Astrocyte of the cerebellum (primary cell): ENCODE results near the gene EMID1.
A peak's percentile ranks its signal among the peaks of the same experiment; 100 is the strongest.

ENCODE experiments used
- DNase-seq: peaks from one replicate; pipeline ENCODE4 v3.0.0-alpha.2; 2011; ENCODE audit warnings: low read depth
- H3K4me3 ChIP-seq: 2 replicates; pipeline ENCODE4 v1.5.1; 2011; ENCODE audit warnings: mild to moderate bottlenecking, low read depth, low read length, moderate library complexity
- CTCF ChIP-seq: IDR thresholded peaks from 2 replicates; pipeline ENCODE4 v1.5.1; 2012; ENCODE audit warnings: low read length, low read depth, moderate library complexity, mild to moderate bottlenecking; ENCODE audit errors: missing control alignments
- in situ Hi-C: cut with HindIII; loops from 2 replicates; pipeline ENCODE4 v1.10.0; 2017; ENCODE audit warnings: low sequenced_read_pairs

EMID1 gene

GRCh38 chr22:29199702-29200400 is 5.8 kb upstream of the EMID1 start:
- DNase-seq, result no peak
- in situ Hi-C loops, result no loop called here
- no peak overlapping the region for H3K4me3 ChIP-seq
- no peak for TF ChIP-seq CTCF

- TF ChIP-seq CTCF, result no peak
Observed at GRCh38 chr22:29200901-29201300, 4.8 kb upstream of the EMID1 start.

GRCh38 chr22:29201782-29202181 is 3.9 kb upstream of the EMID1 start:
- TF ChIP-seq CTCF, result no peak
- DNase-seq, result no peak
- in situ Hi-C loops, result no loop called here
- no peak overlapping the region for H3K4me3 ChIP-seq

More at GRCh38 chr22:29200901-29201300, 4.8 kb upstream of the EMID1 start:
- H3K4me3 ChIP-seq, result no peak overlapping the region
- no peak for DNase-seq
- in situ Hi-C loops, result no loop called here

GRCh38 chr22:29202212-29203192 is 3.2 kb upstream of the EMID1 start:
- peak; percentile 21 for TF ChIP-seq CTCF
- H3K4me3 ChIP-seq, result no peak overlapping the region
- in situ Hi-C loops, result no loop called here
- peak; percentile 88 for DNase-seq

- no peak for TF ChIP-seq CTCF
- DNase-seq, result no peak
- in situ Hi-C loops, result no loop called here
- no peak overlapping the region for H3K4me3 ChIP-seq
Observed at GRCh38 chr22:29203488-29204454, 1.9 kb upstream of the EMID1 start.
